Sigmoid colon (tissue), 7 donors: ENCODE measurements around the gene ANKS1A. TPM values are rescaled to one million over a fixed set of nuclear protein-coding genes. Genes with fewer than 3 reads are reported as not detected.
A peak's percentile ranks its signal among the peaks of the same experiment; 100 is the strongest.
"Not testable (repeated sequence)": the region's sequence is repeated elsewhere in the genome, so short reads cannot be mapped to it uniquely, and the experiment has no call there.

Experiments used
- DNase-seq: peaks from one replicate; pipeline ENCODE4 v3.0.0-alpha.2; 2019
- H3K27ac ChIP-seq, 4 donors: fragments of 200-600 bp; sonication (generic); one replicate each; pipeline ENCODE4 v1.5.1; 2016 to 2019; ENCODE audit warnings: mild to moderate bottlenecking in 1 of 4
- H3K27me3 ChIP-seq, 3 donors: fragments of 200-600 bp; sonication (generic); one replicate each; pipeline ENCODE4 v1.5.1; 2019; ENCODE audit warnings: mild to moderate bottlenecking in 1 of 3
- H3K36me3 ChIP-seq, 4 donors: fragments of 200-600 bp; sonication (generic); one replicate each; pipeline ENCODE4 v1.5.1; 2016 to 2019
- H3K4me1 ChIP-seq, 4 donors: fragments of 200-600 bp; sonication (generic); one replicate each; pipeline ENCODE4 v1.5.1; 2017 to 2019
- H3K4me3 ChIP-seq, 4 donors: fragments of 200-600 bp; sonication (generic); one replicate each; pipeline ENCODE4 v1.5.1; 2017 to 2019; ENCODE audit warnings: mild to moderate bottlenecking in 2 of 4, moderate library complexity in 1 of 4
- H3K9me3 ChIP-seq, 4 donors: fragments of 200-600 bp in 3 of 4; sonication (generic) in 3 of 4; one replicate each; pipeline versions ENCODE4 v1.5.1 to v1.6.1; 2013 to 2019
- EP300 ChIP-seq, 4 donors: sonication (generic); formaldehyde crosslinking; IDR thresholded peaks; one replicate each; pipeline ENCODE4 v1.6.1; 2017; ENCODE audit warnings: antibody characterized with exemption in 4 of 4
- POLR2A ChIP-seq, 2 donors: fragments of 450-650 bp; IDR thresholded peaks; one replicate each; pipeline ENCODE4 v1.6.1; 2016; ENCODE audit warnings: antibody characterized with exemption in 2 of 2, mild to moderate bottlenecking in 2 of 2, moderate library complexity in 2 of 2
- POLR2AphosphoS5 ChIP-seq, 4 donors: sonication (generic); formaldehyde crosslinking; IDR thresholded peaks; one replicate each; pipeline ENCODE4 v1.6.1; 2017; ENCODE audit warnings: antibody characterized with exemption in 4 of 4
- WGBS, 2 donors: extraction: QIAGEN DNeasy Blood & Tissue Kit; methylation state at CpG; one replicate each; pipeline ENCODE4 v1.1.7; 2013; 5-methylcytosine and 5-hydroxymethylcytosine counted together
- intact Hi-C: fragments of 100-400 bp; cut with DNase I; formaldehyde crosslinking; loops from one replicate; pipeline ENCODE4 v1.15.1; 2023
- polyA plus RNA-seq, 3 donors: library from polyadenylated mRNA; stranded (reverse); fragments of 200-250 nt; gene quantifications; one replicate each; pipeline ENCODE4 v1.2.3, GENCODE V29; 2013
- total RNA-seq, 4 donors: library from RNA; depleted of rRNA; stranded (reverse); fragments of >200 nt; gene quantifications; one replicate each; pipeline ENCODE4 v1.1.0, GENCODE V29; 2016
- TF ChIP-seq, protein P1 (sequence below), 4 experiments: fragments of 450-650 bp in 3 of 4; fragments of 200-600 bp in 1 of 4; IDR thresholded peaks; one replicate each; pipeline ENCODE4 v1.5.1; 2016 to 2019; ENCODE audit warnings: antibody characterized with exemption in 4 of 4, mild to moderate bottlenecking in 3 of 4, moderate library complexity in 2 of 4
- donor health status: healthy with polysubstance abuse.
- donor health status: Bipolar disorder and iron deficiency.
- donor health status: healthy.

ANKS1A gene, protein sequence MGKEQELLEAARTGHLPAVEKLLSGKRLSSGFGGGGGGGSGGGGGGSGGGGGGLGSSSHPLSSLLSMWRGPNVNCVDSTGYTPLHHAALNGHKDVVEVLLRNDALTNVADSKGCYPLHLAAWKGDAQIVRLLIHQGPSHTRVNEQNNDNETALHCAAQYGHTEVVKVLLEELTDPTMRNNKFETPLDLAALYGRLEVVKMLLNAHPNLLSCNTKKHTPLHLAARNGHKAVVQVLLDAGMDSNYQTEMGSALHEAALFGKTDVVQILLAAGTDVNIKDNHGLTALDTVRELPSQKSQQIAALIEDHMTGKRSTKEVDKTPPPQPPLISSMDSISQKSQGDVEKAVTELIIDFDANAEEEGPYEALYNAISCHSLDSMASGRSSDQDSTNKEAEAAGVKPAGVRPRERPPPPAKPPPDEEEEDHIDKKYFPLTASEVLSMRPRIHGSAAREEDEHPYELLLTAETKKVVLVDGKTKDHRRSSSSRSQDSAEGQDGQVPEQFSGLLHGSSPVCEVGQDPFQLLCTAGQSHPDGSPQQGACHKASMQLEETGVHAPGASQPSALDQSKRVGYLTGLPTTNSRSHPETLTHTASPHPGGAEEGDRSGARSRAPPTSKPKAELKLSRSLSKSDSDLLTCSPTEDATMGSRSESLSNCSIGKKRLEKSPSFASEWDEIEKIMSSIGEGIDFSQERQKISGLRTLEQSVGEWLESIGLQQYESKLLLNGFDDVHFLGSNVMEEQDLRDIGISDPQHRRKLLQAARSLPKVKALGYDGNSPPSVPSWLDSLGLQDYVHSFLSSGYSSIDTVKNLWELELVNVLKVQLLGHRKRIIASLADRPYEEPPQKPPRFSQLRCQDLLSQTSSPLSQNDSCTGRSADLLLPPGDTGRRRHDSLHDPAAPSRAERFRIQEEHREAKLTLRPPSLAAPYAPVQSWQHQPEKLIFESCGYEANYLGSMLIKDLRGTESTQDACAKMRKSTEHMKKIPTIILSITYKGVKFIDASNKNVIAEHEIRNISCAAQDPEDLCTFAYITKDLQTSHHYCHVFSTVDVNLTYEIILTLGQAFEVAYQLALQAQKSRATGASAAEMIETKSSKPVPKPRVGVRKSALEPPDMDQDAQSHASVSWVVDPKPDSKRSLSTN
- 10 to 100 TPM; 37.8 to 60.1 (median 41.0) TPM for total RNA-seq
- 10 to 100 TPM in 2 of 3 donors, 1 to 10 TPM in 1; 9.0 to 17.5 (median 11.3) TPM for polyA plus RNA-seq

DNA sequence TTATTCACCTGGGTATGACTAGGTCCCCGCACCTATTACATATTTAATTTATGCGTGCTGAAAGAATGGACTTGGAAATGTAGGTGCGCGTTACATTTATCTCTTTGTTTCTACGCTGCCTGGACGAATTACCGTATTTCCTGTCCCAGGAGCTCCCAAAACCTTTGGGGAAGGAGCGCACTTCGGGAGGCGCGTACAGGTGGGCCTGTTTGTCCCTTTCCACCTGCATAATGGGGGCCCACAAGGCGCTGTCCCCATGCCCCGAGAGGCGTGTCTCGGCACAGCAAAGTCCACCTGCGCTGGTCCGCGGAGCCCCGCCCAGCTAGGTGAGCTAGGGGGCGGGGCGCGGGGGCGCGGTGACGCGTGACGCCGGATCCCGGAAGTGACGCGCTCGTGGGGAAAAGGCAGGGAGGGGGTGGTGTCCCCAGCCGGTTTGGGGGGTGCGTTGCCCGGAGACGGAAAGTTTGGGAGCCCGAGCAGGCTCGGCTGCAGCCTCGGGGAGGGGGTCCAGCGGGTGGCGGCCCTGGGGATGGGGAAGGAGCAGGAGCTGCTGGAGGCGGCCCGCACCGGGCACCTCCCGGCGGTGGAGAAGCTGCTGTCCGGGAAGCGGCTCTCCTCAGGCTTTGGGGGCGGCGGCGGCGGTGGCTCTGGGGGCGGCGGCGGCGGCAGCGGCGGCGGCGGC is at the start of gene ANKS1A:
TSS of gene ANKS1A (plus strand) at position 382 of the 682 bp plus-strand sequence. CDS start at position 530, 148 bp downstream.
- intact Hi-C loops, result loop anchor here (1.0 to 5.0 kb wide), 3 partner anchors 68 to 253 kb away; partner anchors contain the start of genes SNRPC and TCP11
- peaks cover 0 to 6% (median 0%) of the 10 kb centered on the region in 4 donors for H3K36me3 ChIP-seq
- H3K27ac ChIP-seq, result peak within 1 kb of the TSS; percentile 87 to 93 (median 90)
- TF ChIP-seq POLR2AphosphoS5 (IDR thresholded peaks at IDR 0.05) (peak; percentile 65 to 69 (median 66)), EP300 (IDR thresholded peaks at IDR 0.05) (peak in 1 of 4 donors; percentile 1), POLR2A (IDR thresholded peaks at IDR 0.05) (peak; percentile 17 to 60)
- TF ChIP-seq, protein P1, sequence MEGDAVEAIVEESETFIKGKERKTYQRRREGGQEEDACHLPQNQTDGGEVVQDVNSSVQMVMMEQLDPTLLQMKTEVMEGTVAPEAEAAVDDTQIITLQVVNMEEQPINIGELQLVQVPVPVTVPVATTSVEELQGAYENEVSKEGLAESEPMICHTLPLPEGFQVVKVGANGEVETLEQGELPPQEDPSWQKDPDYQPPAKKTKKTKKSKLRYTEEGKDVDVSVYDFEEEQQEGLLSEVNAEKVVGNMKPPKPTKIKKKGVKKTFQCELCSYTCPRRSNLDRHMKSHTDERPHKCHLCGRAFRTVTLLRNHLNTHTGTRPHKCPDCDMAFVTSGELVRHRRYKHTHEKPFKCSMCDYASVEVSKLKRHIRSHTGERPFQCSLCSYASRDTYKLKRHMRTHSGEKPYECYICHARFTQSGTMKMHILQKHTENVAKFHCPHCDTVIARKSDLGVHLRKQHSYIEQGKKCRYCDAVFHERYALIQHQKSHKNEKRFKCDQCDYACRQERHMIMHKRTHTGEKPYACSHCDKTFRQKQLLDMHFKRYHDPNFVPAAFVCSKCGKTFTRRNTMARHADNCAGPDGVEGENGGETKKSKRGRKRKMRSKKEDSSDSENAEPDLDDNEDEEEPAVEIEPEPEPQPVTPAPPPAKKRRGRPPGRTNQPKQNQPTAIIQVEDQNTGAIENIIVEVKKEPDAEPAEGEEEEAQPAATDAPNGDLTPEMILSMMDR (IDR thresholded peaks at IDR 0.05), result no peak
- no peaks in the 10 kb centered on the region for H3K9me3 ChIP-seq
- 0 to 1% methylated on average over 60 of the region's 60 CpGs for WGBS, 2 donors
- peak within 1 kb of the TSS; percentile 67 to 89 (median 79) for H3K4me3 ChIP-seq
- peaks cover 0 to 38% (median 25%) of the 10 kb centered on the region in 4 donors for H3K4me1 ChIP-seq
- peak; percentile 92 for DNase-seq
- no peaks in the 10 kb centered on the region for H3K27me3 ChIP-seq

DNA sequence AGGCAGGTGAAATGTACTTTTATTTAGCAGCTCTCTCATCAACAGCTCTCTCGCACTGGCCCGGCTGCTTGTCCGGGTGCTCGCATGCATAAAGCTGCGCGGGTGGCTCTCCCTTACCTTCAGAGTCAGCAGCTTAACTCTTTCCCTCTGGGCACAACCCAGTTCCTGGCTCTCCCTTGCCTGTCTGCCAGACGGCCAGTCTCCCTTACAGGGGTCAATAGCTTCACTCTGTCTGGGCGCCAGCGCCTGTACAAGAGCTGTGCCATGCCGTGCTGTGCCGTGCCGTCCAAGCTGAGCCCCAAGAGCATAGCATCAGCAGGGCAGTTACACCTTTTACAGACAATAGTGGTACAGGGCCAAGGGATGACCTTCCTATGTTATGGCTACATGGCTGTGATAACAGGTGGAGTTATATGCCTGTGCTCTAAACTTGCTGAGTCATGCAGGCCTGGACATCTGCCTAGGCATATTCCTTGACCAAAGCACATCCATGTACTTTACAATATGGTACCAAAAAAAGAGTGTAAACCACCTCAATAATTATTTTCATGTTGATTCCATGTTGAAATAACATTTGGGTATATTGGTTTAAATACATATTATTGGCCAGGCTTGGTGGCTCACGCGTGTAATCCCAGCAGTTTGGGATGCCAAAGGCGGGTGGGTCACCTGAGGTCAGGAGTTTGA is 49.2 kb upstream of the ANKS1A start:
- 97 to 98% methylated on average over 15 of the region's 15 CpGs for WGBS, 2 donors
- no peak for DNase-seq
- peaks cover 0 to 50% (median 8%) of the 10 kb centered on the region in 4 donors for H3K36me3 ChIP-seq
- H3K4me3 ChIP-seq, result no peak overlapping the region
- H3K27ac ChIP-seq, result no peak overlapping the region
- H3K9me3 ChIP-seq, result no peaks in the 10 kb centered on the region
- intact Hi-C loops, result no loop called here
- no peaks in the 10 kb centered on the region for H3K27me3 ChIP-seq
- TF ChIP-seq EP300 (IDR thresholded peaks at IDR 0.05) (no peak), POLR2AphosphoS5 (IDR thresholded peaks at IDR 0.05) (no peak), POLR2A (IDR thresholded peaks at IDR 0.05) (no peak)
- TF ChIP-seq, protein P1 (IDR thresholded peaks at IDR 0.05), result no peak
- H3K4me1 ChIP-seq, result no peaks in the 10 kb centered on the region

DNA sequence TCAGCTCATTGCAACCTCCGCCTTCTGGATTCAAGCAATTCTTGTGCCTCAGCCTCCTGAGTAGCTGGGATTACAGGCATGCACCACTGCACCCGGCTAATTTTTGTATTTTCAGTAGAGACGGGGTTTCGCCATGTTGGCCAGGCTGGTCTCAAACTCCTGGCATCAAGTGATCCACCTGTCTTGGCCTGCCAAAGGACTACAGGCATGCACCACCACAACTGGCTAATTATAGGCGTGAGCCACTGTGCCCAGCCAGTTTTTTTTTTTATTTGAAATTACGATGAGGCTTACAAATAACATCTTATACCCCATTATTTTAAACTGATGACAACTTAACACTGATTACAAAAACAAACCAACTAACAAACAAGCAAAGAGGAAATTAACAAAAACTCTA is 40.0 kb upstream of the ANKS1A start:
- WGBS, 2 donors, result 94 to 97% methylated on average over 6 of the region's 6 CpGs
- H3K9me3 ChIP-seq, H3K27me3 ChIP-seq, DNase-seq, H3K4me3 ChIP-seq, intact Hi-C loops, H3K27ac ChIP-seq, H3K4me1 ChIP-seq: not testable (repeated sequence)
- H3K36me3 ChIP-seq, result peaks cover 0 to 29% (median 3%) of the 10 kb centered on the region in 4 donors

DNA sequence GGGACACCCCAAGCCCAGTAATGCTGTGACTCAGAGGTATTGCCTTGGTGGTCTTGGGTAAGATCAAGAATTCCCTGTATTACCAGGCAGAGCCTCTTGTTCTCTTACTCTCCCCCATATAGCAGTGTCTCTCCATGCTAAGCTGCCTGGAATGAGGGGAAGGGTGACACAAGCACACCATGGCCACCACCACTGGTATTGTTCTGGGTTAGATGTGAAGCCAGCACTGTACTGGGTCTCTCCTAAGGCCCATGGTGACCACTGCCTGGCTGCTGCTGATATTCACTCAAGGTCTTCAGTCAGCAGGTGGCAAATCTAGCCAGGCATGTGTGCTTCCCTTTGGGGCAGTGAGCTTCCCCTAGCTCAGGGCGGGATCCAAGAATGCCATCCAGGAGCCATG is 37.7 kb upstream of the ANKS1A start:
- Histone ChIP-seq H3K4me3 (no peak overlapping the region), H3K27ac (no peak overlapping the region), H3K9me3 (no peaks in the 10 kb centered on the region), H3K36me3 (peaks cover 0 to 41% (median 8%) of the 10 kb centered on the region in 4 donors), H3K4me1 (no peaks in the 10 kb centered on the region), H3K27me3 (no peaks in the 10 kb centered on the region)
- TF ChIP-seq POLR2AphosphoS5 (IDR thresholded peaks at IDR 0.05) (no peak), EP300 (IDR thresholded peaks at IDR 0.05) (no peak), POLR2A (IDR thresholded peaks at IDR 0.05) (no peak)
- TF ChIP-seq, protein P1 (IDR thresholded peaks at IDR 0.05), result no peak
- WGBS, 2 donors, result 96% methylated on average over 1 of the region's 1 CpG
- intact Hi-C loops, result no loop called here
- no peak for DNase-seq
